ENCODE measurements around the gene AMOTL2. TPM values are rescaled to one million over a fixed set of nuclear protein-coding genes. Genes with fewer than 3 reads are reported as not detected.

Gene AMOTL2
- total RNA-seq, 1 experiment from 2014 or later, result 59.6 TPM

DNA sequence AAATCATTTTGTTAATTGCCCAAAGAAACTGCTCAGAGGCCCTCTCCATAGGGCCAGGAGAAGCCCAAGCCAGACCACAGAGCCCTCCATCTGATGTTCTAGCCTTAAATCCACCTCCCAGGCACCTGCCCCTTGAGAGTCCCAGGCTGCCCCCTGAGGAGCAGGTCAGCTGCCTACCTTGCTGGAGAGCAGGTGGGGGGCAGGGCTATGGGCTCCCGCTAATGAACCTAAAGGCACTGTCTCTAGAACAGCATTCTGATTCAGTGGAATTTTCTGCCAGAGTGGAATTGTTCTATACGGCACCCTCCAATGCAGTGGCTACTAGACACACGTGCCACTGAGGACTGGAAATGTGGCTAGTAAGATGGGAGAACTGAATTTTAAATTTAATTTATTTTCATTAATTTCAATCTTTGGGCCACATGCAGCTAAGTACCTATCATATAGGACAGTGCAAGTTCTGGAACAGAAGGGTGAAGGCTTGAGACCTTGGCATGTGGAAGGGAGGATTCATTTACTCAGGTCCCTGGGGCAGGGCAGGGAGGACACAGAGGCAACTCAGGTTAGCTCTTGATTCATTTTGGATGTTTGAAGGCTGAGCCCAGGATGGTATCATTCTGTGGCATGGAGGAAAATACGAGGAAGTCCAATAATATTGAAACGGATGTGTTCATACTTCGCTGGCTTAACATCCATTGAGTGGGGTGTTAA, 11.4 kb downstream of the AMOTL2 start:
- Histone ChIP-seq H3K27me3 (replicated peaks; ENCODE audit: insufficient read depth, low read depth, low read length, poor library complexity) (no peaks in the 10 kb centered on the region), H3K36me3 (ENCODE audit: insufficient read depth, low read length, poor library complexity, severe bottlenecking) (peaks cover 86% of the 10 kb centered on the region), H3K27ac (ENCODE audit: low read depth, low read length, poor library complexity, severe bottlenecking) (peak overlapping the region; percentile 90), H3K9me3 (ENCODE audit: low read depth, low read length, poor library complexity, severe bottlenecking) (no peaks in the 10 kb centered on the region), H3K4me3 (ENCODE audit: low read depth, low read length, poor library complexity, severe bottlenecking) (no peak overlapping the region), H3K4me1 (ENCODE audit: insufficient read depth, low read length, poor library complexity, severe bottlenecking) (peaks cover 65% of the 10 kb centered on the region)
- ChIA-PET CTCF (no interaction called here), POLR2A (ENCODE audit: low non-redundant PET) (no interaction called here)
- TF ChIP-seq CTCF (conservative IDR thresholded peaks at IDR 0.05; ENCODE audit: low read depth, low read length) (no peak), EZH2 (IDR thresholded peaks at IDR 0.05; ENCODE audit: borderline replicate concordance, low read depth, low read length, poor library complexity, severe bottlenecking) (no peak)
- intact Hi-C loops (cut with micrococcal nuclease; ENCODE audit: unreplicated experiment), result loop anchor here (5.0 kb wide), 1 partner anchor 36 kb away; no protein-coding TSS in a partner anchor
- no TSS peak for BruUV-seq (replicated peaks)
- no peak for DNase-seq (ENCODE audit: low spot score)

GRCh38 chr3:134362221-134362620, 12.0 kb downstream of the AMOTL2 start:
- Histone ChIP-seq H3K9me3 (ENCODE audit: low read depth, low read length, poor library complexity, severe bottlenecking) (no peaks in the 10 kb centered on the region), H3K4me3 (ENCODE audit: low read depth, low read length, poor library complexity, severe bottlenecking) (no peak overlapping the region), H3K27ac (ENCODE audit: low read depth, low read length, poor library complexity, severe bottlenecking) (peak overlapping the region; percentile 90), H3K36me3 (ENCODE audit: insufficient read depth, low read length, poor library complexity, severe bottlenecking) (peaks cover 88% of the 10 kb centered on the region), H3K4me1 (ENCODE audit: insufficient read depth, low read length, poor library complexity, severe bottlenecking) (peaks cover 68% of the 10 kb centered on the region), H3K27me3 (replicated peaks; ENCODE audit: insufficient read depth, low read depth, low read length, poor library complexity) (no peaks in the 10 kb centered on the region)
- no peak for TF ChIP-seq CTCF (conservative IDR thresholded peaks at IDR 0.05; ENCODE audit: low read depth, low read length)
- no peak for TF ChIP-seq EZH2 (IDR thresholded peaks at IDR 0.05; ENCODE audit: borderline replicate concordance, low read depth, low read length, poor library complexity, severe bottlenecking)
- intact Hi-C loops (cut with micrococcal nuclease; ENCODE audit: unreplicated experiment), result loop anchor here (5.0 kb wide), 1 partner anchor 35 kb away; no protein-coding TSS in a partner anchor
- no TSS peak for BruUV-seq (replicated peaks)
- no peak for DNase-seq (ENCODE audit: low spot score)
- CTCF ChIA-PET, result no interaction called here
- POLR2A ChIA-PET (ENCODE audit: low non-redundant PET), result no interaction called here

DNA sequence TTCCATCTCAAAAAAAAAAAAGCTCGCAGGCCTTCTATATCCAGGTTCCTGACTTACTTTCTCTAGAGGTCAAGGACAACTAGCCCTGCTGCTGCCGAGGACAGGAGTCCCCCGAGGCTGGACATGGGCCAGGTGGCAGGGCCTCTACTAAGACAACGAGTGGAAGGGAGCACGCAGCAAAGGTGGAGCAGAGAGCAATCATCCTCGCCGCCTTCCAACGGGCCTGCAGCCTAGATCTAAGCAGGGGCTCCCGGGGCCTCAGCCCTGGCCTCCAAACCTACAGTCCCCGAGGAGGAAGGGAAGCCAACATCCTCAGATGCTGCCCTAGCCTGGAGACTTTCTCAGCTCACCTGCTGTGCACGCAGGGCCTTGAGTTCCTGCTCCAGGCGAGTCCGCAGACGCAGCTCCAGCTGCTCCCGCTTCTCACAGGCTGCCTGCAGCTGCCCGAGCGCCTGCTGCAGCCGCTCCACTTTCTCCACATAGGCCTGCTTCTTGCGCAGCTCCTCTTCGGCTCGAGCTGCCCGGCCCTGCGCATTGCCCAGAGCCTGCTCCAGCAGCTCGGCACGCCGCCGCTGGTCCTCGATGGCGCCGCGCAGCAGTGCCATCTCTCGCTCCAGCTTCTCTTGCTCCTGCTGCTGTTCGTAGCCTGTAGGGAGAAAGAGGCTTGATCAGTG, 12.9 kb downstream of the AMOTL2 start:
- CTCF ChIA-PET, result no interaction called here
- peak overlapping the region; percentile 90 for H3K27ac ChIP-seq (ENCODE audit: low read depth, low read length, poor library complexity, severe bottlenecking)

More for the DNA sequence above, 12.9 kb downstream of the AMOTL2 start:
- DNase-seq (ENCODE audit: low spot score), result no peak
- no TSS peak for BruUV-seq (replicated peaks)
- intact Hi-C loops (cut with micrococcal nuclease; ENCODE audit: unreplicated experiment), result loop anchor here (5.0 kb wide), 1 partner anchor 34 kb away; no protein-coding TSS in a partner anchor
- Histone ChIP-seq H3K4me3 (ENCODE audit: low read depth, low read length, poor library complexity, severe bottlenecking) (no peak overlapping the region), H3K4me1 (ENCODE audit: insufficient read depth, low read length, poor library complexity, severe bottlenecking) (peaks cover 69% of the 10 kb centered on the region), H3K9me3 (ENCODE audit: low read depth, low read length, poor library complexity, severe bottlenecking) (no peaks in the 10 kb centered on the region), H3K27me3 (replicated peaks; ENCODE audit: insufficient read depth, low read depth, low read length, poor library complexity) (no peaks in the 10 kb centered on the region), H3K36me3 (ENCODE audit: insufficient read depth, low read length, poor library complexity, severe bottlenecking) (peaks cover 88% of the 10 kb centered on the region)
- POLR2A ChIA-PET (ENCODE audit: low non-redundant PET), result no interaction called here
- TF ChIP-seq CTCF (conservative IDR thresholded peaks at IDR 0.05; ENCODE audit: low read depth, low read length) (no peak), EZH2 (IDR thresholded peaks at IDR 0.05; ENCODE audit: borderline replicate concordance, low read depth, low read length, poor library complexity, severe bottlenecking) (no peak)

Data from A673 (cell line).